HG02623 (cell line): ENCODE measurements around the gene SLC8A3.
A peak's percentile ranks its signal among the peaks of the same experiment; 100 is the strongest.
"Not testable (repeated sequence)": the region's sequence is repeated elsewhere in the genome, so short reads cannot be mapped to it uniquely, and the experiment has no call there.

Experiments
- ATAC-seq: cut with Tn5 transposase; IDR thresholded peaks from one replicate; pipeline ENCODE4 v1.9.1; 2021; ENCODE audit warnings: moderate library complexity; ENCODE audit not compliant: unreplicated experiment

The SLC8A3 gene

DNA sequence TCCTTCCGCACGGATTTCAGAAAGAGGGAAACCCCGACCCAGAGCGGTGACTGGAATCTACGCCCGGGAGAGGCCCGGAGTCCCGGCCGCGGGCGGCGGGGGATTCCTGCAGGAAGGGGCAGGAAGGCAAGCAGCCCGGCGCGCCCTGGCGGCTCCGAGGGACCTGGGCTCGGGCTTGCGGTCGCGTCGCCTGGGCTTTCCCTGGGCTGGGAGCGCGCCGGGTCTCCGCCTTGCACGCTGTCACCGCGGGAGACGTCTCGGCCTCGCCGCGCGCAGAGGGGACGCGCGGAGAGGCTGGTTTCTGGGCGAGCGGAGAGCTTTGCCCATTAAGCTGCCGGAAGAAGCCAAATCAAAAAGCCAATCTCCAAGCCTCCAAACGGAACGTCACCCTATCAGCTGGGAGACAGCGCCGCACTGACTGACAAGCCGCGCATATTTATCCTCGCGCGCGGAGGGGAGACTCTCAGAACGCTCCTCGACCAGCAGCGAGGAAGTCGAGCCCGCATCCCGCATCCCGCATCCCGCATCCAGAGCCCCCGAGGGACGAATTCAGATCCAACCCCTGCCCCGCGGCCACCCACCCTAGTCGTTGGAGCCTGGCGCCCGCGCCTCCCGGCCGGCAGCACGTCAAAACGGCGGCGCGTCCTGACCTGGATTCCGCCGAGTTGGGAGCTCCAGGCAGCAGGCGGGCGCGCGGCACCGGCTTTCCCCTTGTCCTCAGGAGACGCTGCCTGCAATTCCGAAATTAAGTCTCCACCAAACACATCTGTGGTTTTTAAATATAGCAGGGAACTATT, at the start of gene SLC8A3:
Gene SLC8A3 (minus strand): TSS at position 293 of the 797 bp plus-strand sequence. CDS start 20,529 bp downstream, outside the sequence.
- ATAC-seq: peak; percentile 34

DNA sequence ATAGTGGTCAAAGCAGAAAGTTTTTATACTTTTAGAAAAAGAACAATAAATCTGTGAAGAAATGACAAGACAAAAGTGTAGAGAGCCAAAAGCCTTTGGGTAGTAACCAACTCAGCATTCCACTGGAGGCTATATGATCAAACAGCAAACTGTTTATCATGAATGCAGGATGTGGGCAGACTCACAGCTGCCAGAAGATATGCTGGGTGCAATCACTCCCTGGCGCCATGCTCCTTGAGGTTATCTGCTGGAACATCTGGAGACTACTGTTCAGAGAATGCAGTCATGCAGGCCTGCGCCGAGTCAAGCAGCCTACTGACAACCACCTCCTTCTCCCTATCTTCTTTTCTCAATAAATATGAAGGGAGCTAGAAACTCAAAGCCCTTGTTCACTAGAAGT, 49.0 kb upstream of the SLC8A3 start:
- no peak for ATAC-seq

- ATAC-seq: no peak
Observed at GRCh38 chr14:70234066-70234950, 45.6 kb upstream of the SLC8A3 start.

DNA sequence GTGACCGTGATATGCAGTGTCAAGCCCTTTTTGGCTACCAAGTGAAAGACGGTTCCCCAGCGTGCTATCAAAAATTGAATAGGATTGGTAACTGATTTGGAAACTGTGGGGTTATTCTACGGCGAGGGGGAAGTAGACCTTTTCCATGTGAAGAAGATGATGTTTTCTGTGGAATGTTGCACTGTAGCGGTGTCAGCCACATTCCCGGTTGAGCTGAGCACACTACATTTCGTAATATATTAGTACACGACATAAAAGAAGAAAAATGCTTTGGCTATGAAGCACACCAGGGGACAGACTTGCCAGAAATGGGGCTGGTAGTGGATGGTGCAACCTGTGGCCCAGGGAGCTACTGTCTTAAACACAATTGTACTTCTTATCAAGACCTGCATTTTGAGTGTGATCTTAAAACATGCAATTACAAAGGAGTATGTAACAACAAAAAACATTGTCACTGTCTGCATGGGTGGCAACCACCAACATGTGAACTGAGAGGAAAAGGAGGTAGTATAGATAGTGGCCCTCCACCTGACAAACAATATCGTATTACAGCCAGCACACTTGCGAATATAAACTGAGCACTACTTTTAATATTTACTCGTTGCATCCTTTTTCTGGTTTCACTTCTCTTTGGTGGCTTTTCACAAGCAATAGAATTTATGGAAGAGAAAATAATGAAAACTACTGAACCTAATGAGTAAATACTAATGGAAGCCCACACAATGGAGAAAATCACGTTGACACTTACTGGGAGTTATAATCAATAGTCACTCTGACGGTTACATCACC, 43.2 kb upstream of the SLC8A3 start:
- ATAC-seq: not testable (repeated sequence)

DNA sequence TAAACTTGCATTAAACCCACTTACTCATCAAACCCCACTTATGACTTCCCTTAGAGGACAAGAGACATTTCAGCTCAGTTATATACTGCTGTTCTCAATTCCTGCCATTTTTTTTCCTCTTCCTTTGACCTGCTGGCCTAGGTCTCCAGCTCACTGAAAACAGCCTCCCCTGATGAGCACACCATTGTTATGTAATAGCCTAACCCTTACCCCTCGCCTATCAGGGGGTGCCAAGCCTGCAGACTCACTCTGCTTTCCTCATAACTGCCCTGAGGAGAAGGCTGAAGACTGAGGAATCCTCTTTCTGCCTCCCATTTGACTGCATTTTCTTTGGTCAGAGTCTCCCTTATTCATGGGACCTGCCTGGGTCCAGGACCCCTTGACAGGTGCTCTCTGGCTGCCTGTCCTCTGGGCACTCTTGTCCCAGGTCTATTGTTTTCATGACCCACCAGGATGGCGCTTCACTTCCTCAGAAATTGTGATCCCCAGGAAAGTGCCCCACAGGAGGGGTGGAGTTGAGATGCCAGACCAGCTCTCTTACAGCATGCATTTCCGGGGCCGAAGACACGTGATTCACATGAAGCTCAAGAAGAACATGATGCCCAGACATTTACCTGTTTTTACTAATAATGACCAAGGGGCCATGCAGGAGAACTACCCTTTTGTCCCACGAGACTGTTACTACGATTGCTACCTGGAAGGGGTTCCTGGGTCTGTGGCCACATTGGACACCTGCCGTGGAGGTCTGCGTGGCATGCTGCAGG, 41.3 kb upstream of the SLC8A3 start:
- ATAC-seq: not testable (repeated sequence)

DNA sequence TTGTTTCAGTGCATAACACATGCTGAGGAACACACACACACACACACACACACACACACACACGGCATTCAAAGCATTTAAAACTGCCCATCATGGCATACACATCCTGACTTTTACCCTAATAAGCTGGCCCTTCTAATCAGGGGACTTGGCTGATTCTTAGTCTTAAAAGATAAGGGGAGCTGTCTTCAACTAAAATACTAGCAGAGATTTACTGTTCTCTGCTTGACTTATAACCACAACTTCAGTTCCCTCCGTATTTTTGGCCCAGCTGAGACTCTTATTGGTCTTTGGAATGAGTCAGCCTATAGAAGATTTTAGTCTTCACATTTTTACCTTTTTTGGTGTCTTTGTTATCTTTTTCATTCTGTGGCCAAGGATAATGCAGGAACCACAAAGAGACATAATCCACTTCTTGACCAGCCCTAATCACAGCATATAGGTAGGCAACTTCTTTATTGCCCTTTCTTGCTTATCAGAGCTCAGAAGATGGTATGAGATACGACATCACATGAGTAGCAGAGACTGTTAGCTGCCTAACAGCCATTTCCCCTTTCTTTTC, 25.1 kb upstream of the SLC8A3 start:
- no peak for ATAC-seq

- no peak for ATAC-seq
Observed at GRCh38 chr14:70212752-70213151, 24.0 kb upstream of the SLC8A3 start.

- no peak for ATAC-seq
Observed at GRCh38 chr14:70208380-70208779, 19.6 kb upstream of the SLC8A3 start.

- ATAC-seq: no peak
Observed at GRCh38 chr14:70203686-70204085, 14.9 kb upstream of the SLC8A3 start.

GRCh38 chr14:70201994-70202393, 13.2 kb upstream of the SLC8A3 start:
- ATAC-seq: no peak

DNA sequence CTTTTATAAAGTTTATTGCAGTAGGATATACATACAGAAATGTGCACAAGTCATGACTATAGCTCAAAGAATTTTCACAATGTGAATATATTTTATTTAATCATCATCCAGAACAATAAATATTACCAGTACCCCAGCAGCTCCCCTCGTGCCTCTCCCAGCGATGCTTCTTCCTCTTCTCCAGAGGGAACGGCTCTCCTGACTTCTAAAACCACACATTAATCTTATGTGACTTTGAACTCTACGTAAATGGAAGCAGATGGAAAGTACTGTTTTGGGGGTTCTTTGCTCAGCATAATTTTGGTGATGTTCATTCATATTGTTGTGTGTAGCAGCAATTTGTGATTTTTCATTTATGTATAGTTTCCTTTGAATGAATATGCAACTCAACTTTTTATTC, 4.6 kb upstream of the SLC8A3 start:
- ATAC-seq: no peak

DNA sequence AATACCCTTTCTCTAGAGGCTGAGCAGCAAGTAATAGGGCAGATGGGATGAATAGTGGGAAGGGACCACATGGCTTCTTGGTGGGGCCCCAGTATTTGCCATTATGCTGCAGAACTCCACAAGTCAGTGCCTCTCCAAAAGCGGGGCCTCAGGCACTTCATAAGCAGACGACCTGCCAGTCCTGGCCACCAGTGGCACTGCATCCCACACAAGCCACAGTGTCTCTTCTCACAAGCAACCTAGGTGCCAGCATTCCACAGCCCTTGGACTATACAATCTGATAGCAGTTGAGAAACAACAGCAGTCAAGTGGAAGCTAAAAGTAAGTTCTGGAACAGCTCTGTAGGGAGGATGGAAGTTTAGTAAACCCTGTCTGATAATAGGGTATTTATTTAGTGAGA, 4.2 kb upstream of the SLC8A3 start:
- no peak for ATAC-seq

- no peak for ATAC-seq
Observed at GRCh38 chr14:70190156-70190555, 1.4 kb upstream of the SLC8A3 start.

- ATAC-seq: no peak
Observed at GRCh38 chr14:70189456-70190077, 816 bp upstream of the SLC8A3 start.

DNA sequence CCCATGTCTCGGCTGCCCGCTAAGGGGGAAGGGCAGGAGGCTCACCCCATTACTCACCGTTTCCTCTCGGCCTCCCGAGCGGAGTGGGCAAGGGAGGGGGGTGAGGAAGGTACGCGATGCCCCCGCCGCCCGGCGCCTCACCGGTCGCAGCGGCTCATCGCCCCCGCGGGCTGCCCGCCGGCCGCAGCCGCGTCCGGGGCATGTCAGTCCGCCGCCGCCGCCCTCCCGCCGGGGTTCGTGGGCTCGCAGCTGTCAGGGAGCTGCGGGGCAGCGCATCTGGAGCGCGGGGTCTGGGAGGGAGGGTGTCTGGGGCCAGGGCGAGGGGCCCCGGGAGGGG, 461 bp downstream of the SLC8A3 start:
- ATAC-seq: peak; percentile 11

DNA sequence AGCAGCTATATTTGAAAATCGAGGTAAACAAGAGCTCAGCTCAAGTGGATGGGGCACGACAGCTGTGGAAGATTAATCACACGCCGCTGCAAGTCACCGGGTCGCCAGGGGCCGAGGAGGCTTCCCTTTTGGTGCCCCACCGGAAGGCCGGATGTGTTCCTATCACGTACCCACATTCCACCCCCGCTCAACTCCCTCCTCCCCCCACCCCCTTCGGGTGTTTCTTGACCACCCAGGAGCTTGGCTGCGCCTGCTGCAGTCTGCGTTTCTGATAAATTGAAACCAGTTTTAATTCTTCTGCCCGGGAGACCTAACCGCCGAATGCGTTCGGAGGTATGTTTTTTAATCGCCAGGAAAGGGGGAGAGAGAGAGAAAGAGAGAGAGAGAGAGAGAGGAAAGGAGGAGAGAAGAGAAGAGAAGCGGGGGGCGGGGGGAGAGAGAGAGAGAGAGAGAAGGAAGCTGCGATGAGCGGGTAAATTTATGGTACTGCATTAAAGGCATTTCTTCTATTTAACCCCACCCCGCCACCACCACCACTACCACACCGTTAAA, 1.8 kb downstream of the SLC8A3 start:
- no peak for ATAC-seq

DNA sequence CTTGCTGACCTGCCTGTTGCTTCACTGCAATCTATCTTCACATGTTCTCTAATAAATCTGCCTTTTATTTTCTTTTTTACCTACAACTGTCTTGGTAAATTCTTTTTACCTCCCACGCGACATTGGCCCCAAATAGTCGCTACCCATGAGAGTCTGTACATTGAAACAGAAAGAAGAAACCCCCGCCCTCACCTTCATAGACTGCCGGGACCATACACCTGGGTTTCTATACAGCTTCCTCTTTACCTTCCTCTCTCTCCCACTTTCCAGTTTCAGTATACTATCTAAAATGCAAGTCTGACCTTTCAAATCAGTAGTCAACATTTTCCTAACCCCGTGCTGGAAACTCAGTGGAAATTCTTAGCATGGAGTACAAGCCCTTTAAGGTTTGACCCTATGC, 4.8 kb downstream of the SLC8A3 start:
- ATAC-seq: peak; percentile 41

GRCh38 chr14:70181276-70181675, 7.5 kb downstream of the SLC8A3 start:
- ATAC-seq: no peak

DNA sequence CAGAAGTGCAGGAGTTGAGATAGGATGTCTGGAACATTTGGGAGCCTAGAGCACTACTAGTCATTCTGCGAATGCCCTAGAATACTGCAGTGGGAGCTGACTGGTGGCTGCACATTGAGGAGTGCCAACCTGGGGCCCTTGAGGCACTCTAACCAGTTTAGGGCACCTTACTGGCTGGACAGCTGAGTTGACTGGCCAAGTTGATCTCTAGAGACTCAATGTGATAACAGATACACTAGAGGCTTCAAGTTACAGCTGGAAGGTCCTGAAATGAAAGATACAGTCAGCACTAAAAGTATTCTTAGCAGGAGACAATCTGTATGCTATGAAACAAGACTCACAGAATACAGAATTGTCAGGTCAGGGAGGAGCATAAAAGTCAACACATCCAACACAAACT, 8.0 kb downstream of the SLC8A3 start:
- ATAC-seq: no peak
